ENCODE results near the gene CCDC134. TPM values are rescaled to one million over a fixed set of nuclear protein-coding genes. Genes with fewer than 3 reads are reported as not detected.

Gene CCDC134
- total and polyA plus RNA-seq, 2 of the 13 experiments (the other 11 are each of a cell fraction or from before 2014, with no cell fraction given): 4.8 to 17.4 TPM

- no peaks in the 10 kb centered on the region for H3K9me3 ChIP-seq (ENCODE audit: low read length)
- FAIRE-seq (no peak), ATAC-seq (no peak; the same call in 2 of the 3 replicates), DNase-seq (ENCODE audit: low spot score) (no peak)
- H3K4me3 ChIP-seq (replicated peaks in 1 of 3; ENCODE audit: insufficient read depth in 1 of 3, low read depth in 2 of 3, low read length in 3 of 3): no peak overlapping the region
- no peaks in the 10 kb centered on the region for H4K20me1 ChIP-seq (ENCODE audit: insufficient read depth, low read length)
- H3K4me2 ChIP-seq (ENCODE audit: low read depth, low read length): no peak overlapping the region
- no peak overlapping the region for H3K27ac ChIP-seq (ENCODE audit: extremely low read length, insufficient read depth, low read length)
- 17% methylated on average over 2 of the region's 2 CpGs for WGBS (ENCODE audit: low lambda C conversion rate)
- intact Hi-C loops (cut with micrococcal nuclease; ENCODE audit: unreplicated experiment) (no loop called here), in situ Hi-C loops (cut with HindIII; ENCODE audit: extremely low pct_ligation_motif_present, low pct_unique_long_range_greater_than_20kb) (no loop called here)
- no peaks in the 10 kb centered on the region for H3K4me1 ChIP-seq (ENCODE audit: insufficient read depth, low read length)
- ChIA-PET CTCF (ENCODE audit: low intra/inter-chr PET ratio, low total read pairs) (no interaction called here), POLR2A (no interaction called here)
- H3K27me3 ChIP-seq (ENCODE audit: control insufficient read depth in 1 of 2, insufficient read depth in 2 of 2, low read length in 2 of 2): peaks cover 0 to 5% of the 10 kb centered on the region in 2 experiments; a peak in 1 of 5 replicates
- no TSS peak for BruUV-seq (replicated peaks)
- H3K36me3 ChIP-seq (replicated peaks in 1 of 2; ENCODE audit: control insufficient read depth in 1 of 2, insufficient read depth in 2 of 2, low read length in 2 of 2): no peaks in the 10 kb centered on the region
- no peak for TF ChIP-seq ZNF749 (CRISPR knock-in tag; IDR thresholded peaks at IDR 0.05; ENCODE audit: borderline replicate concordance)
- TF ChIP-seq, protein P1, sequence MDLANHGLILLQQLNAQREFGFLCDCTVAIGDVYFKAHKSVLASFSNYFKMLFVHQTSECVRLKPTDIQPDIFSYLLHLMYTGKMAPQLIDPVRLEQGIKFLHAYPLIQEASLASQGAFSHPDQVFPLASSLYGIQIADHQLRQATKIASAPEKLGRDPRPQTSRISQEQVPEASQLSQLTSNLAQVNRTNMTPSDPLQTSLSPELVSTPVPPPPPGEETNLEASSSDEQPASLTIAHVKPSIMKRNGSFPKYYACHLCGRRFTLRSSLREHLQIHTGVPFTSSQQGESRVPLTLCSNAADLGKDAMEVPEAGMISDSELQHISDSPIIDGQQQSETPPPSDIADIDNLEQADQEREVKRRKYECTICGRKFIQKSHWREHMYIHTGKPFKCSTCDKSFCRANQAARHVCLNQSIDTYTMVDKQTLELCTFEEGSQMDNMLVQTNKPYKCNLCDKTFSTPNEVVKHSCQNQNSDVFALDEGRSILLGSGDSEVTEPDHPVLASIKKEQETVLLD (CRISPR knock-in tag; IDR thresholded peaks at IDR 0.05; ENCODE audit: low read depth): no peak
- no peak for TF ChIP-seq U2AF1 (optimal IDR thresholded peaks at IDR 0.05; ENCODE audit: low read depth, low read length)
- H3K9ac ChIP-seq (ENCODE audit: insufficient read depth, low read depth, low read length): no peak overlapping the region
- no peak overlapping the region for H2AFZ ChIP-seq (ENCODE audit: low read length)
- H3K79me2 ChIP-seq (ENCODE audit: insufficient read depth, low read length): no peaks in the 10 kb centered on the region
Measured at GRCh38 chr22:41758231-41758630, 42.2 kb upstream of the CCDC134 start.

- Histone ChIP-seq H3K36me3 (replicated peaks in 1 of 2; ENCODE audit: control insufficient read depth in 1 of 2, insufficient read depth in 2 of 2, low read length in 2 of 2) (no peaks in the 10 kb centered on the region), H3K27ac (ENCODE audit: extremely low read length, insufficient read depth, low read length) (no peak overlapping the region), H3K4me3 (replicated peaks in 1 of 3; ENCODE audit: insufficient read depth in 1 of 3, low read depth in 2 of 3, low read length in 3 of 3) (no peak overlapping the region), H3K79me2 (ENCODE audit: insufficient read depth, low read length) (no peaks in the 10 kb centered on the region), H2AFZ (ENCODE audit: low read length) (no peak overlapping the region), H3K9ac (ENCODE audit: insufficient read depth, low read depth, low read length) (no peak overlapping the region), H3K4me1 (ENCODE audit: insufficient read depth, low read length) (no peaks in the 10 kb centered on the region), H3K4me2 (ENCODE audit: low read depth, low read length) (no peak overlapping the region), H3K27me3 (ENCODE audit: control insufficient read depth in 1 of 2, insufficient read depth in 2 of 2, low read length in 2 of 2) (peaks cover 0 to 8% of the 10 kb centered on the region in 2 experiments; a peak in 2 of 5 replicates), H3K9me3 (ENCODE audit: low read length) (no peaks in the 10 kb centered on the region), H4K20me1 (ENCODE audit: insufficient read depth, low read length) (no peaks in the 10 kb centered on the region)
- intact Hi-C loops (cut with micrococcal nuclease; ENCODE audit: unreplicated experiment) (no loop called here), in situ Hi-C loops (cut with HindIII; ENCODE audit: extremely low pct_ligation_motif_present, low pct_unique_long_range_greater_than_20kb) (no loop called here)
- peak; percentile 15; the same call in 1 of the 2 replicates for TF ChIP-seq SMC3 (IDR thresholded peaks at IDR 0.05; ENCODE audit: low read length)
- TF ChIP-seq CTCF (CRISPR knock-in tag; IDR thresholded peaks at IDR 0.05): peak; percentile 59
- TF ChIP-seq CEBPG (CRISPR knock-in tag; IDR thresholded peaks at IDR 0.05): no peak
- peak; percentile 47 for TF ChIP-seq STAG1 (CRISPR knock-in tag; IDR thresholded peaks at IDR 0.05)
- no TSS peak for BruUV-seq (replicated peaks)
- peak; percentile 39 for DNase-seq (ENCODE audit: low spot score)
- POLR2A ChIA-PET: no interaction called here
- peak; percentile 75 for ATAC-seq
- CTCF ChIA-PET (ENCODE audit: low intra/inter-chr PET ratio, low total read pairs): no interaction called here
- FAIRE-seq: no peak
- WGBS (ENCODE audit: low lambda C conversion rate): 45% methylated on average over 9 of the region's 14 CpGs
Measured at GRCh38 chr22:41762980-41763779, 37.3 kb upstream of the CCDC134 start.
